KMS-11 (cell line): ENCODE data around the gene MEGF6.

Experiments used
- H2AFZ ChIP-seq: fragments of 200-600 bp; sonication (generic); 2 replicates; pipeline ENCODE4 v1.6.1; 2016; ENCODE audit warnings: antibody characterized with exemption, mixed run types, low read depth
- H3K27ac ChIP-seq: fragments of 200-600 bp; sonication (generic); 2 replicates; pipeline ENCODE4 v1.6.1; 2016; ENCODE audit warnings: mild to moderate bottlenecking, mixed run types
- H3K27me3 ChIP-seq: fragments of 200-600 bp; sonication (generic); 2 replicates; pipeline ENCODE4 v1.6.1; 2017; ENCODE audit warnings: mild to moderate bottlenecking, low read depth, mixed run types, moderate library complexity; ENCODE audit not compliant: insufficient read depth
- H3K36me3 ChIP-seq: fragments of 200-600 bp; sonication (generic); 2 replicates; pipeline ENCODE4 v1.6.1; 2017; ENCODE audit warnings: mild to moderate bottlenecking, mixed run types; ENCODE audit not compliant: insufficient read depth
- H3K4me1 ChIP-seq: fragments of 200-600 bp; sonication (generic); 2 replicates; pipeline ENCODE4 v1.6.1; 2016; ENCODE audit warnings: mild to moderate bottlenecking, low read depth, mixed run types; ENCODE audit not compliant: poor library complexity, severe bottlenecking
- H3K4me2 ChIP-seq: fragments of 200-600 bp; sonication (generic); 2 replicates; pipeline ENCODE4 v1.7.0; 2016; ENCODE audit warnings: mild to moderate bottlenecking, mixed run types
- H3K4me3 ChIP-seq: fragments of 200-600 bp; sonication (generic); IDR thresholded peaks from 2 replicates; pipeline ENCODE4 v1.6.1; 2017; ENCODE audit warnings: low read depth, low read length, mixed read lengths; ENCODE audit not compliant: insufficient read depth
- H3K79me2 ChIP-seq: fragments of 200-600 bp; sonication (generic); 2 replicates; pipeline ENCODE4 v1.6.1; 2016; ENCODE audit warnings: low read depth, mixed run types; ENCODE audit not compliant: insufficient read depth
- H3K9ac ChIP-seq: fragments of 200-600 bp; sonication (generic); 2 replicates; pipeline ENCODE4 v1.6.1; 2016; ENCODE audit warnings: mild to moderate bottlenecking, mixed run types
- H4K20me1 ChIP-seq: fragments of 200-600 bp; sonication (generic); 2 replicates; pipeline ENCODE4 v1.6.1; 2016; ENCODE audit warnings: mild to moderate bottlenecking, mixed run types; ENCODE audit not compliant: insufficient read depth
- CTCF ChIP-seq: fragments of 200-600 bp; sonication (generic); conservative IDR thresholded peaks from 2 replicates; pipeline ENCODE4 v1.6.1; 2017; ENCODE audit warnings: low read depth, mild to moderate bottlenecking, antibody characterized with exemption, low read length, moderate library complexity, mixed read lengths

MEGF6 gene

GRCh38 chr1:3596663-3597598, 14.4 kb downstream of the MEGF6 start:
- no peak overlapping the region for H3K4me3 ChIP-seq
- no peak for TF ChIP-seq CTCF
- no peak overlapping the region for H3K27ac ChIP-seq
- H3K4me1 ChIP-seq: no peaks in the 10 kb centered on the region
- no peaks in the 10 kb centered on the region for H3K79me2 ChIP-seq
- no peak overlapping the region for H2AFZ ChIP-seq
- no peaks in the 10 kb centered on the region for H3K36me3 ChIP-seq
- no peak overlapping the region for H3K4me2 ChIP-seq
- no peak overlapping the region for H3K9ac ChIP-seq
- no peaks in the 10 kb centered on the region for H4K20me1 ChIP-seq
- H3K27me3 ChIP-seq: peaks cover 91% of the 10 kb centered on the region

GRCh38 chr1:3595949-3596348, 15.4 kb downstream of the MEGF6 start:
- Histone ChIP-seq H3K9ac (no peak overlapping the region), H3K4me2 (no peak overlapping the region), H3K4me1 (no peaks in the 10 kb centered on the region), H3K27me3 (peaks cover 89% of the 10 kb centered on the region), H3K36me3 (no peaks in the 10 kb centered on the region), H3K27ac (no peak overlapping the region), H3K79me2 (no peaks in the 10 kb centered on the region), H2AFZ (no peak overlapping the region), H4K20me1 (no peaks in the 10 kb centered on the region), H3K4me3 (no peak overlapping the region)
- TF ChIP-seq CTCF: no peak

- no peak overlapping the region for H3K27ac ChIP-seq
- peaks cover 90% of the 10 kb centered on the region for H3K27me3 ChIP-seq
- no peak for TF ChIP-seq CTCF
- H3K36me3 ChIP-seq: no peaks in the 10 kb centered on the region
- no peak overlapping the region for H3K4me2 ChIP-seq
- no peak overlapping the region for H2AFZ ChIP-seq
- no peak overlapping the region for H3K9ac ChIP-seq
- no peaks in the 10 kb centered on the region for H3K4me1 ChIP-seq
- H3K4me3 ChIP-seq: no peak overlapping the region
- no peaks in the 10 kb centered on the region for H4K20me1 ChIP-seq
- no peaks in the 10 kb centered on the region for H3K79me2 ChIP-seq
These were observed 16.5 kb downstream of the MEGF6 start for GRCh38 chr1:3594706-3595377.

- Histone ChIP-seq H4K20me1 (no peaks in the 10 kb centered on the region), H3K27ac (no peak overlapping the region), H3K4me1 (no peaks in the 10 kb centered on the region), H3K79me2 (no peaks in the 10 kb centered on the region), H3K9ac (no peak overlapping the region), H3K4me3 (no peak overlapping the region), H2AFZ (no peak overlapping the region), H3K36me3 (no peaks in the 10 kb centered on the region), H3K4me2 (no peak overlapping the region), H3K27me3 (peaks cover 87% of the 10 kb centered on the region)
- no peak for TF ChIP-seq CTCF
These were observed 17.6 kb downstream of the MEGF6 start for GRCh38 chr1:3593745-3594144.
